ENCODE data around the gene ADAM22.

ADAM22 gene

GRCh38 chr7:88205179-88205578 is 271.1 kb downstream of the ADAM22 start:
- H3K27me3 ChIP-seq (ENCODE audit: low read depth, low read length): no peaks in the 10 kb centered on the region
- H3K9me3 ChIP-seq (ENCODE audit: insufficient read depth, low read length): no peaks in the 10 kb centered on the region
- peaks cover 81% of the 10 kb centered on the region for H3K36me3 ChIP-seq (replicated peaks; ENCODE audit: low read depth, low read length)
- no peak overlapping the region for H3K9ac ChIP-seq (ENCODE audit: low read length)
- no peak overlapping the region for H3K4me2 ChIP-seq (ENCODE audit: low read length)
- H3K4me1 ChIP-seq (ENCODE audit: low read length): no peaks in the 10 kb centered on the region
- H3K4me3 ChIP-seq (ENCODE audit: low read length): no peak overlapping the region
- H4K20me1 ChIP-seq (ENCODE audit: insufficient read depth, low read length): peaks cover 10% of the 10 kb centered on the region
- H3K79me2 ChIP-seq (ENCODE audit: low read length): no peaks in the 10 kb centered on the region
- TF ChIP-seq CTCF (IDR thresholded peaks at IDR 0.05; ENCODE audit: low read depth, low read length) (no peak), EZH2phosphoT487 (IDR thresholded peaks at IDR 0.05; ENCODE audit: low read depth) (no peak)
- H2AFZ ChIP-seq (ENCODE audit: low read depth, low read length): no peak overlapping the region
- H3K27ac ChIP-seq (ENCODE audit: low read length): no peak overlapping the region

GRCh38 chr7:88206254-88206653 is 272.2 kb downstream of the ADAM22 start:
- no peak overlapping the region for H3K27ac ChIP-seq (ENCODE audit: low read length)
- H3K27me3 ChIP-seq (ENCODE audit: low read depth, low read length): no peaks in the 10 kb centered on the region
- no peak overlapping the region for H3K9ac ChIP-seq (ENCODE audit: low read length)
- H3K4me1 ChIP-seq (ENCODE audit: low read length): no peaks in the 10 kb centered on the region
- peaks cover 15% of the 10 kb centered on the region for H4K20me1 ChIP-seq (ENCODE audit: insufficient read depth, low read length)
- no peak overlapping the region for H3K4me2 ChIP-seq (ENCODE audit: low read length)
- TF ChIP-seq EZH2phosphoT487 (IDR thresholded peaks at IDR 0.05; ENCODE audit: low read depth) (no peak), CTCF (IDR thresholded peaks at IDR 0.05; ENCODE audit: low read depth, low read length) (no peak)
- no peak overlapping the region for H2AFZ ChIP-seq (ENCODE audit: low read depth, low read length)
- peaks cover 85% of the 10 kb centered on the region for H3K36me3 ChIP-seq (replicated peaks; ENCODE audit: low read depth, low read length)
- H3K79me2 ChIP-seq (ENCODE audit: low read length): peaks cover 1% of the 10 kb centered on the region
- no peaks in the 10 kb centered on the region for H3K9me3 ChIP-seq (ENCODE audit: insufficient read depth, low read length)
- H3K4me3 ChIP-seq (ENCODE audit: low read length): no peak overlapping the region

GRCh38 chr7:88208521-88208920 is 274.5 kb downstream of the ADAM22 start:
- Histone ChIP-seq H3K4me2 (ENCODE audit: low read length) (no peak overlapping the region), H2AFZ (ENCODE audit: low read depth, low read length) (no peak overlapping the region), H4K20me1 (ENCODE audit: insufficient read depth, low read length) (peaks cover 38% of the 10 kb centered on the region), H3K36me3 (replicated peaks; ENCODE audit: low read depth, low read length) (peaks cover 89% of the 10 kb centered on the region), H3K4me1 (ENCODE audit: low read length) (no peaks in the 10 kb centered on the region), H3K79me2 (ENCODE audit: low read length) (peaks cover 24% of the 10 kb centered on the region), H3K4me3 (ENCODE audit: low read length) (no peak overlapping the region), H3K9ac (ENCODE audit: low read length) (no peak overlapping the region), H3K9me3 (ENCODE audit: insufficient read depth, low read length) (no peaks in the 10 kb centered on the region), H3K27me3 (ENCODE audit: low read depth, low read length) (no peaks in the 10 kb centered on the region), H3K27ac (ENCODE audit: low read length) (no peak overlapping the region)
- TF ChIP-seq EZH2phosphoT487 (IDR thresholded peaks at IDR 0.05; ENCODE audit: low read depth) (no peak), CTCF (IDR thresholded peaks at IDR 0.05; ENCODE audit: low read depth, low read length) (no peak)

GRCh38 chr7:88212918-88213317 is 278.9 kb downstream of the ADAM22 start:
- H3K9ac ChIP-seq (ENCODE audit: low read length): no peak overlapping the region
- peaks cover 66% of the 10 kb centered on the region for H3K79me2 ChIP-seq (ENCODE audit: low read length)
- TF ChIP-seq EZH2phosphoT487 (IDR thresholded peaks at IDR 0.05; ENCODE audit: low read depth) (no peak), CTCF (IDR thresholded peaks at IDR 0.05; ENCODE audit: low read depth, low read length) (no peak)
- H3K27ac ChIP-seq (ENCODE audit: low read length): no peak overlapping the region
- H3K4me2 ChIP-seq (ENCODE audit: low read length): no peak overlapping the region
- H3K4me3 ChIP-seq (ENCODE audit: low read length): no peak overlapping the region
- H3K4me1 ChIP-seq (ENCODE audit: low read length): peaks cover 21% of the 10 kb centered on the region
- H4K20me1 ChIP-seq (ENCODE audit: insufficient read depth, low read length): peaks cover 69% of the 10 kb centered on the region
- no peaks in the 10 kb centered on the region for H3K9me3 ChIP-seq (ENCODE audit: insufficient read depth, low read length)
- peaks cover 86% of the 10 kb centered on the region for H3K36me3 ChIP-seq (replicated peaks; ENCODE audit: low read depth, low read length)
- no peak overlapping the region for H2AFZ ChIP-seq (ENCODE audit: low read depth, low read length)
- H3K27me3 ChIP-seq (ENCODE audit: low read depth, low read length): no peaks in the 10 kb centered on the region

Data from OCI-LY3 (cell line).